Measurements from ENCODE around the gene CST5.

DNA sequence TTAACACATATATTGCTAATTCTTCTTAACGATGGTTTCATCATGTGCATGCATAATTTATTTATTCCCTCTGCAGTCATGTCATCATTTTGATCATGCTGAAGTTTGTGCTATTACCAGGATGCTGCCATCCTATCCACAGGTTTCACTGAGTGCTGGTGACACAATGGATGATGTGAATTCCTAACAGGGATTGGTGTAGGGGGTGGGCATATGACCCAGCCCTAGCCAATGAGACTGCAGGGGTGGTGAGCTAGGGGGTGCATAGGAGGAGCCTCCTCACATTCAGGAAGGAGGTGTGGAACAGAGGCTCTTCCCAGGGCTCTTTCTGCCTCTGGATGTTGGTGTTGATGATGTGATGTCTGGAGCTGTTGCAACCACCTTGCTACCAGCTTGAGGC, 7.5 kb downstream of the CST5 start:
- TF ChIP-seq, protein P1, sequence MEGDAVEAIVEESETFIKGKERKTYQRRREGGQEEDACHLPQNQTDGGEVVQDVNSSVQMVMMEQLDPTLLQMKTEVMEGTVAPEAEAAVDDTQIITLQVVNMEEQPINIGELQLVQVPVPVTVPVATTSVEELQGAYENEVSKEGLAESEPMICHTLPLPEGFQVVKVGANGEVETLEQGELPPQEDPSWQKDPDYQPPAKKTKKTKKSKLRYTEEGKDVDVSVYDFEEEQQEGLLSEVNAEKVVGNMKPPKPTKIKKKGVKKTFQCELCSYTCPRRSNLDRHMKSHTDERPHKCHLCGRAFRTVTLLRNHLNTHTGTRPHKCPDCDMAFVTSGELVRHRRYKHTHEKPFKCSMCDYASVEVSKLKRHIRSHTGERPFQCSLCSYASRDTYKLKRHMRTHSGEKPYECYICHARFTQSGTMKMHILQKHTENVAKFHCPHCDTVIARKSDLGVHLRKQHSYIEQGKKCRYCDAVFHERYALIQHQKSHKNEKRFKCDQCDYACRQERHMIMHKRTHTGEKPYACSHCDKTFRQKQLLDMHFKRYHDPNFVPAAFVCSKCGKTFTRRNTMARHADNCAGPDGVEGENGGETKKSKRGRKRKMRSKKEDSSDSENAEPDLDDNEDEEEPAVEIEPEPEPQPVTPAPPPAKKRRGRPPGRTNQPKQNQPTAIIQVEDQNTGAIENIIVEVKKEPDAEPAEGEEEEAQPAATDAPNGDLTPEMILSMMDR (IDR thresholded peaks at IDR 0.05) = no peak
- no peak for TF ChIP-seq POLR2A (IDR thresholded peaks at IDR 0.05)
